D341Med (cell line): ENCODE measurements around the gene SCAMP3.
"Not testable (repeated sequence)": the region's sequence is repeated elsewhere in the genome, so short reads cannot be mapped to it uniquely, and the experiment has no call there.

ENCODE experiments used
- DNase-seq: peaks from one replicate; pipeline ENCODE4 v3.0.0; 2012; ENCODE audit warnings: low spot score

SCAMP3 gene

GRCh38 chr1:155261852-155262673 lies at the start of gene SCAMP3:
SCAMP3 (minus strand) TSS chr1:155262360; CDS start chr1:155262151, 209 bp downstream.
- peak; percentile 96 for DNase-seq

GRCh38 chr1:155309423-155310021 lies 47.4 kb upstream of the SCAMP3 start:
- peak; percentile 42 for DNase-seq

GRCh38 chr1:155308493-155309422 lies 46.6 kb upstream of the SCAMP3 start, which contains the start of gene FDPS:
FDPS (plus strand) TSS chr1:155308866; CDS start chr1:155309790, 924 bp downstream.
- DNase-seq = peak; percentile 99

GRCh38 chr1:155307247-155307740 lies 45.1 kb upstream of the SCAMP3 start:
- no peak for DNase-seq

- no peak for DNase-seq
Observed at GRCh38 chr1:155305881-155306391, 43.8 kb upstream of the SCAMP3 start.

DNA sequence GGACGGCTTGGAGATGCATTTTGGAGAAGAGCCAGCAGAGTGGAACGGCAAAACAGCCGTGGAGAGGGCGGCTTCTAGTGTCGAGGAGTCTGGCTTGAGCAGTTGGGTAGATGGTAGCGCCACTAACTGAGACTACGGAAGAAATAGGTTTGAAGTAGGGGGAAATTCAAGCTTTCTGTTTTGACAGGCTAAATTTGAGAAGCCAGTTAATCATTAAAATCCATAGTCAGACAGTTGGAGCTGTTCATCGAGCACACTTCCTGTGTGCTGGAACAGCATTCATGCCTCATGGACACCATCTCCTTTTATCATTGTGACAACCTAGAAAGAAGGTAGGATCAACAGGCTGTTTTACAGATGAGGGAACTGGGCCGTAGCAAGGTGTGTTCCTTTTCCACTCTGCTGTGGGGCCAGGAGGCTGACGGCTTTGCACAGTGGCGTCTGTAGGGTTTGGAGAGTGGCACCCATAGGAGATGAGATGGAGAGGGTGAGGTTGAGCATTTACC lies 42.5 kb upstream of the SCAMP3 start:
- no peak for DNase-seq

DNA sequence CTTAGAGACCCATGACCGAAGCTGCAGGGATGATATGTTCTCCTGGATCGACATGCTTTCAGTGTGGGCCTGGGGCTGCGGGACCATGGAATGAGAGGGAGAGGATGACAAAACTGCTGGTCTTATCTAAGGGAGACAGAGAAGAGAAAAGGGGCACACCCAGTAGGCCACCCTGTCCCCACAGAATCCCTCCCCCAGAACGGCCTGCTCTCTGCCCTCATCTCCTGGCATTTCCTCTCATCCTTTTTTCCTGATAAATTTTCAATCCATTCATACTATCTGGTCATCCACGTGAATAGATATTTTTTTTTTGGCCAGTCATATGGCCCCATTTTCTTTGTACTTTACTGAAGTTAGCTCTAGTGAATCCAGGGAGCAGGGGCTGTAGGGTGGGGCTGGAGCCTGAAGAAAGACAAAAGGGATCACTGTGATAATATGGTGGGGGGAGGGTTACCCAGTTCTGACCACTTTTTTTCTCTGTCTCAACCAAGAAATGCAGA lies 39.2 kb upstream of the SCAMP3 start, which contains the start of gene PKLR:
Gene PKLR, minus strand, starts transcription at position 97 of the 500 bp plus-strand sequence. Its CDS starts 43 bp downstream, at position 54.
- DNase-seq = no peak

- DNase-seq = no peak
Observed at GRCh38 chr1:155300553-155301329, 38.6 kb upstream of the SCAMP3 start.

DNA sequence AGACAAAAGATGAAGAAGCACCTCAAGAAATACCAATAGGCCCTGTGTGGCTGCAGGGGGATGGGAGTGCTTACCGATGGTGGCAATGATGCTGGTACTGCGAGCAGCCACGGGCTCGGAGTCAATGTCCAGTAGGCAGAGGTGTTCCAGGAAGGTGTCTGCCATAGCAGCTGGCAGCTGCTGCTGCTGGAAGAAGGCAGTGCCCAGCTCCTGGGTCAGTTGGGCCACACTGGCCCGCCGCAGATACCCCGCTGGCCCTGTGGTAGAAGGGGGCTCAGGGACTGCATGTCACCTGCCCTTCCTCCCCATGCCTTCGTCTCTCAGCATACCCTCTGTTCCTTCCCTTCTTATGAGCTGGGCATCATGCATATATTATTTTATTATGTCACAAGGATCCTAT lies 37.9 kb upstream of the SCAMP3 start:
- no peak for DNase-seq

- no peak for DNase-seq
Observed at GRCh38 chr1:155297384-155297783, 35.2 kb upstream of the SCAMP3 start.

- DNase-seq = no peak
Observed at GRCh38 chr1:155296661-155297060, 34.5 kb upstream of the SCAMP3 start.

- DNase-seq = no peak
Observed at GRCh38 chr1:155295942-155296267, 33.7 kb upstream of the SCAMP3 start.

- no peak for DNase-seq
Observed at GRCh38 chr1:155295183-155295941, 33.2 kb upstream of the SCAMP3 start.

DNA sequence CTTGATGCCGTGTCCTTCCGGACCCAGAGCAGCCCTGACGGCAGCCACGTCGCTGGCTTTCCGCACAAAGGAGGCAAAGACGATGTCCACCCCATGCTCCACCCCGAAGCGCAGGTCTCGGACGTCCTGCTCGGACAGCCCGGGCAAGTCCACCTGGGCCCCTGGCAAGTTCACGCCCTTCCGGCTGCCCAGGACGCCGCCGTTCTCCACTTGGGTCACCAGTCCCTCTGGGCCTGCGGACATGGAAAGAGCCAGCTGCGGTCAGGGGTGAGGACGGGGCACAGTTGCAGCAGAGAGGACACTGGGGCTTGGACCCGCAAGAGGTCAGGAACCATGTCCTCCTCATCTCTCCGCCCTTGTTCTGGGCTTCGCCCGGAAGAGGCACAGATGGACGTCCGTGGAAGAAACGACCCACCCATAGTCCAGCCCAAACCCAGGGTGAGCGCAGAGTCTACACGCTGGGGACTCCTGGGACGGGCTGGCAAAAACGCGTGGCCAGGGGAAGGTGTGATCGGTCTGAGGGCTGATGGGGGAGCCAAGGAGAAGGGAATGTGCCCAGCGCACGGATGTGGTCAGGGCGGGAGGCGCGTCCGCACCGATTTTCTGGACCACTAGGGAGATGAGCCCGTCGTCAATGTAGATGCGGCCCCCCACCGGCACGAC lies 32.5 kb upstream of the SCAMP3 start:
- DNase-seq = no peak

GRCh38 chr1:155293086-155293749 lies 31.1 kb upstream of the SCAMP3 start:
- DNase-seq = no peak

GRCh38 chr1:155291006-155291405 lies 28.8 kb upstream of the SCAMP3 start:
- not testable (repeated sequence) for DNase-seq

GRCh38 chr1:155287987-155288543 lies 25.9 kb upstream of the SCAMP3 start:
- DNase-seq = no peak

DNA sequence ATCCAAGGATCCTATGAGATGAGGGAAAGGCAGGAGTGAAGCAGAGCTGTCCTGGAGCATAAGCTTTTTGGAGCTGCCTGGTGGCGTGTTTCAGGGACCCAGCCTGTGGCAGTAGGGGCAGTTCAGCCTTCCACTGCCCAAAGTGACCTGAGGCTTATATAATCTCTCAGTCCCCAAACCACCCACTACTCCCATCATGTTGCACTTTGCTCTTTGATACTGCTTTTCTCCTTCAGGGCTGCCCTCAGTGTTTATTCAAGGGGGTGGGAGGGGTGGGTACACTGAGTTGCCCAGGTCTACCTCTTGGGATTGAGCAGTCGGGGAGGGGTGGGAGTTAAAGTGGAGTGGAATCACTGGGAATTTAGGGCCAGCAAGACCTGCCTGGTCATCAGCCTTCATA lies 24.4 kb upstream of the SCAMP3 start:
- no peak for DNase-seq
